NCI-H2171 treated with DMSO at 0.1 percent for 48 hours (cell line): Measurements from ENCODE around the gene KDM6B.

Source experiments
- DNase-seq: peaks from one replicate; lab custom pipeline; 2025; lab: John Stamatoyannopoulos, UW

The KDM6B gene

GRCh38 chr17:7820231-7820630 is 13.8 kb upstream of the KDM6B start:
- DNase-seq = no peak

DNA sequence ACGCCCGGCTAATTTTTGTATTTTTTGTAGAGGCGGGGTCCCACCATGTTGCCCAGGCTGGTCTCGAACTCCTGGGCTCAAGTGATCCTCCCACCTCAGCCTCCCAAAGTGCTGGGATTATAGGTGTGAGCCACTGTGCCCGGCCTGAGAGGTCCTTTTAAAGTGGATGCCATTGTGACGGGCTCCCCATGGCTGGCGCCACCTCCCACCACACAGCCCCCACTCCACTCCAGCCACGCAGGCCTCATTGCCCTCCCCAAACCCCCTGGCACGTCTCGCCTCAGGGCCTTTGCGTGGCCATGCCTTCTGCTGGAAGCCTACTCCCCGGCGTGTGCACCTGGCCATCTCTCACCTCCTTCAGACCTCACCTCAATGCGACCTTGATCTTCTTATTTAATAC is 11.9 kb upstream of the KDM6B start:
- no peak for DNase-seq

- no peak for DNase-seq
Measured at GRCh38 chr17:7823581-7824001, 10.4 kb upstream of the KDM6B start.

DNA sequence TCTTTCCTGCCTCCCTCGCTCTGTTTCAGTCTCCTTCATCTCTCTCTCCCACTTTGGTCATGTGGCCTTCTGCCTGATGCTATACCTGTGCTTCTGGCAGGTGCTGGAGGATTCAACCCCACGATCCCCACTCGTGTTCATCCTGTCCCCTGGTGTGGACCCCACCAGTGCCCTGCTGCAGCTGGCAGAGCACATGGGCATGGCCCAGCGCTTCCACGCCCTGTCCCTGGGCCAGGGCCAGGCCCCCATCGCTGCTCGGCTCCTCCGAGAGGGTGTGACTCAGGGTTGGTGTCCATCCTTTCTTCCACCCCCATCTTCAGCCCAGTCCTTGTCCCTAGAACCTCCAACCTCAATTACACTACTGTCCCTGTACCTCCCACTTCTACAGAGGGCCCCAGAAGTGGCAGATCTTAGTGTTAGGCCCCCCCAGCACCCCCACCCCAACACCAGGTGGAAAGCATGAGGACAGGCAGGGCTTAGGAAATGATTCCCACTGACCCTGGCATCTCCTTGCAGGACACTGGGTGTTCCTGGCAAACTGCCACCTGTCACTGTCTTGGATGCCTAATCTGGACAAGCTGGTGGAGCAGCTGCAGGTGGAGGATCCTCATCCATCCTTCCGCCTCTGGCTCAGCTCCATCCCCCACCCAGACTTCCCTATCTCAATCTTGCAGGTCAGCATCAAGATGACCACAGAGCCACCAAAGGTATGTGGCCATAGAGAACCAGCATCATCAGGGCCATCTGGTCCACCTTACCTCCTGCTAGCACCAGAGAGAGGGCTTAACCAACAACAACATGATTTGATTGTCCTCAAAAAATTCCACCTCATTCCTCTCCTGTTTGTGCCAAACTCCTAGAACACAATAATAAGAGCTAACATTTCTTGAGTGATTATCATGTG is 9.7 kb upstream of the KDM6B start:
- DNase-seq = no peak

GRCh38 chr17:7825206-7825990 is 8.6 kb upstream of the KDM6B start:
- peak; percentile 12 for DNase-seq

DNA sequence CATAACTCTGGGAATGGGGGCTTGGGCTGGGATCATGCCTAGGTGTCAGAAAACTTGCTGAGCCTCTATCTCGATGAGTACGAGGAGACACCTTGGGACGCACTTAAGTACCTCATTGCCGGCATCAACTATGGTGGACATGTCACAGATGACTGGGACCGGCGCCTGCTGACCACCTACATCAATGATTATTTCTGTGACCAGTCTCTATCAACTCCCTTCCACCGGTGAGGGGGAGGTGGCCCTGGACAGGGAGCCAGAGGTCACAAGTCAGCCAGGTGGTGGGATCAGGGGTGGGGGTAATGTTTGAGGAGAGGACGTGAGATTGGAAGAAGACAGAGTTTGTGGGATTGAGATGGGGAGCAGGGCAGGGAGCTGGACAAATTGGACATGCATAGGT is 3.4 kb upstream of the KDM6B start:
- DNase-seq = no peak

- DNase-seq = no peak
Measured at GRCh38 chr17:7831233-7831632, 2.8 kb upstream of the KDM6B start.

DNA sequence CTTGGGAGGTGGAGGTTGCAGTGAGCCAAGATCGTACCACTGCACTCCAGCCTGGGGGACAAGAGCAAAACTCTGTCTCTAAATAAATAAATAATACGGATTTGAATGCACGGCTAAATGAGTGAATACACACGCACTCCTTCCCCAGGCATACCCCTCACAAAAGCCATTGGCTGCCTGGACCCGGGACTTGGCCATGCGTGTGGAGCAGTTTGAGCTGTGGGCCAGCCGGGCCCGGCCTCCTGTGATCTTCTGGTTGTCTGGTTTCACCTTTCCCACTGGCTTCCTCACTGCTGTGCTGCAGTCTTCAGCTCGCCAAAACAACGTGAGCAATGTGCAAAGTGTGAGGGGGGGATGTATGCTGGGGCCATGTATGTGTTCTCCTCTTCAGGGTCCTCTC is 1.6 kb upstream of the KDM6B start:
- no peak for DNase-seq

DNA sequence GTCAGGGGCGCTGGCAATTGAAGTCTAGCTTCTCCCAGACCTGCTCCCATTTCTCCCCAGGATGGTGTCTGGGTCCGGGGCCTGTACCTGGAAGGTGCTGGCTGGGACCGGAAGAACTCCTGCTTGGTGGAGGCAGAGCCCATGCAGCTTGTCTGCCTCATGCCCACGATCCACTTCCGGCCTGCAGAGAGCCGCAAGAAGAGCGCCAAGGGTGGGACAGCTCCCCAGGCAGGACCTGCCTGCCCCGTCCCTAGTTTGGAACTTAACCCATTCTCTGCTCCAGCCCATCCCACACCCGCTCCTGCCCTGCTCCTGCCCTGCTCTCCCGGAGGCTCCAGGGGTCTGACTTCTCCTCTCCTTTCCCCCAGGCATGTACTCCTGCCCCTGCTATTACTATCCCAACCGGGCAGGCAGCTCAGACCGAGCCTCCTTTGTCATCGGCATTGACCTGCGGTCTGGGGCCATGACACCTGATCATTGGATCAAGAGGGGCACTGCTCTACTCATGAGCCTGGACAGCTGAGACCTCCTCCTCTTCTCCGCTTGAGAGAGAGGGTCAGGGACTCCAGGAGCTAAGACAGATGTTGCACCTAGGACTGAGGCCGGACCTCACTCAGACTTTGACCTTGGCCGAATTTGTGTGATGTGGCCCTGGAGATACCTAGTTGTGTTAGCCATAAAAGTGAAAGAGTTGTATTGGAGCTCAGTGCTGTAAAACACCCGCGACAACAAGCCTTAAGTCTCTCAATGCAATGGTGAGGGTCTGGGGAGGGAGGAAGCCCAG is 814 bp upstream of the KDM6B start:
- no peak for DNase-seq

GRCh38 chr17:7834542-7834956 is 532 bp downstream of the KDM6B start:
- DNase-seq = no peak

GRCh38 chr17:7834957-7835813 is 1.2 kb downstream of the KDM6B start:
- DNase-seq = peak; percentile 99

DNA sequence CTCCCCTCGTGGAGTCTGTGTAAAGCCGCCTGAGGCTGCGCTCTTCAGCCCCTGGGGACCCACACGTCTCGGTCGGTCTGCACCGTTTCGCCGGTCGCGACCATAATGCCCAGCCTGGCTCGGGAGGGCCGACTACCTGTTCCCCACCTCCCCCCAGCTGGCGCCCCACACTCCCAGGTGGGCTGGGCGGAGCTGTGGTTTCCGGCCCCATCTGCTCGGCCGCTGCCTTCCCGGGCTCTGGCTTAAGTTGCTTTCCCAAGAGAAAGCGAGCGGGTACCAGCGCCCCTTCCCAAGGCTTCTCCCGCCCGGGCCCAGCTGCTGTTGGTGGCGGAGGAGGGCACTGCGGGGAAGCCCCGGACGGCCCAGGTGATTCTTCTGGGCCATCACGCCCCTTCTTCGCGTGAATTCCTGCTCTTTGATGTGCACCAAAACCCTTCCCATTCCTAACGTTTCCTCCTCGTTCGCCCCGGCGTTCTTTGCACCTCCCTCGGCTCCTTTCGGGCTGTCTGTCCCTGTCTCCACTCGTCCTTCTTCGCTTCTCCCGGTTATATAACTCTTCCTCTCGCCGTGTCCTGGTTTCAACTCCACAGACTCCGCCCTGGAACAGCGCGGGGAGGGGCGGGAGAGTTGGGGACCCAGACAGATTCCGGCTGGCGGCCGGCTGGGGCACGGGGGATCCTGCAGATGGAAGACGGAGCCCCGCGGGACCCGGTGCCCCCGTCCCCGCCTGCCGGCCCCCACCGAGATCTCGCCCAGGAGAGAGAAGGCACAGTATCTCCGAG is 2.0 kb downstream of the KDM6B start:
- DNase-seq = peak; percentile 99

GRCh38 chr17:7836596-7837407 is 2.8 kb downstream of the KDM6B start:
- peak; percentile 99 for DNase-seq

- DNase-seq = peak; percentile 52
Measured at GRCh38 chr17:7837408-7838088, 3.5 kb downstream of the KDM6B start.

- peak; percentile 73 for DNase-seq
Measured at GRCh38 chr17:7838090-7839075, 4.4 kb downstream of the KDM6B start.

DNA sequence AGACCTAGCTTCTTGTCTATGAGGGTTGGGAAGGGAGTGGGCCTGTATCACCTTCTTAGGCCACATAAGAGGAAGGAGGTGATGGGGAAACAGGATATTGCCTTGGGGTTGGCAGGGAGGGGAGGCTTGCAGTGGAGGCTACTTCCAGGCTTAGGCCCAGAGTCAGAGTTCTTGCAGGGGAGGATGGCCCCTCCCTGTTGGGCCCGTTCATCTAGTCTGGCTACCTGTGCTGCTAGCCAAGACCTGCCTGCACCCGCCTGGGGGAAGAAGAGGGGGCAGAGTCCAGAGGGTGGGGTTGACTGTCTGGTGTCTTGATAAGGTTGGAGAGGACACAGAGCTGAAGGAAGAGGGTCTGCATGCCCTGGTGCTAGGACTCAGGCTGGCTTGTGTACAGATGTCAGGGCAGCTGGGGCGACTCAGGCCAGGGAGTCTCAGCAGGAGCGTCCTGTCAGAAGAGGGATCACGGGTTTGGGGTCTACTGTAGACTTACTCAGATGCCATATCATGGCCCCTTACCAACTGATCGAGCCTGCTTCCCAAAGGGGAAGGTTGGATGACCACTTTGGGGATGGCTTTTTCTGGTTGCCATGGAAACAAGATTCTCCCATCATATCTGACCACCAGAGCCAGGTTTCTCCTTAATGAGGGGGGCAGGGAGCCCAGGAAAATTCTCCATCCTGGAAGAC is 5.3 kb downstream of the KDM6B start:
- no peak for DNase-seq

DNA sequence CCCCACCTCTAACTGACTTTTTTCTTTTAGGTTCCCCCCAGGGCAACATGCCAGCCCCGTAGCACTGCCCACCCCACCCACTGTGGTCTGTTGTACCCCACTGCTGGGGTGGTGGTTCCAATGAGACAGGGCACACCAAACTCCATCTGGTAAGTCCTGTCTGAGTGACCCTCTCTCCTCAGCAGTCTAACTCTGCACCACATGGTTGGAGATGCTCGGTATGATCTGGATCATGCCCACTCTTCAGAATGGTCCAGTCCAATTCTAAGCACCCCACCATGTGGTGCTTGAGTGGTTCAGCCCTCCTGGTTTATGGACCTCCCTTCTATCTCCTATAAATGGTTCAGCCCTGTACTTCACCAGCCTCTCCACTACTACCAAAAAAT is 5.9 kb downstream of the KDM6B start:
- DNase-seq = no peak
